Activated CD8-positive, alpha-beta T cell treated with anti-CD3 and anti-CD28 coated beads for 36 hours (primary cell): Measurements from ENCODE around the gene RPL13A. TPM values are rescaled to one million over a fixed set of nuclear protein-coding genes. Genes with fewer than 3 reads are reported as not detected.
A peak's percentile ranks its signal among the peaks of the same experiment; 100 is the strongest.

ENCODE experiments used
- ATAC-seq: fragments of 200-7000 bp; cut with Tn5 transposase; one replicate; pipeline ENCODE4 v1.10.0; 2021; ENCODE audit warnings: mild to moderate bottlenecking, moderate library complexity
- CTCF ChIA-PET: fragments of 350-600 bp; sonication (Branson Sonifier 250); formaldehyde crosslinking; loops from one replicate; lab custom pipeline; 2021; ENCODE audit warnings: antibody characterized with exemption; lab: Charles Lee
- POLR2A ChIA-PET: fragments of 350-600 bp; sonication (Branson Sonifier 250); formaldehyde crosslinking; loops from one replicate; lab custom pipeline; 2021; ENCODE audit warnings: antibody characterized with exemption; lab: Charles Lee
- DNase-seq: peaks from one replicate; pipeline ENCODE4 v3.0.0-alpha.2; 2020
- H3K27ac Mint-ChIP-seq: one replicate; pipeline ENCODE4 v1.8.0; 2021; ENCODE audit warnings: mild to moderate bottlenecking, mixed read lengths
- H3K27me3 Mint-ChIP-seq: one replicate; pipeline ENCODE4 v1.8.0; 2021; ENCODE audit warnings: mixed read lengths
- H3K36me3 Mint-ChIP-seq: one replicate; pipeline ENCODE4 v1.8.0; 2021; ENCODE audit warnings: low read depth, mixed read lengths
- H3K4me1 Mint-ChIP-seq: one replicate; pipeline ENCODE4 v1.8.0; 2021; ENCODE audit warnings: low read depth, mixed read lengths
- H3K4me3 Mint-ChIP-seq: one replicate; pipeline ENCODE4 v1.8.0; 2021; ENCODE audit warnings: mild to moderate bottlenecking, moderate library complexity, mixed read lengths
- H3K9me3 Mint-ChIP-seq: one replicate; pipeline ENCODE4 v1.8.0; 2021; ENCODE audit warnings: mixed read lengths
- CTCF ChIP-seq: fragments of 200-600 bp; IDR thresholded peaks from one replicate; pipeline ENCODE4 v1.8.0; 2022; ENCODE audit warnings: antibody characterized with exemption, mild to moderate bottlenecking
- intact Hi-C: fragments of 100-400 bp; cut with micrococcal nuclease; formaldehyde crosslinking; loops from one replicate; pipeline ENCODE4 v1.10.0; 2022
- total RNA-seq, 2 experiments: library from RNA; stranded (reverse); gene quantifications; one replicate each; pipeline ENCODE4 v1.2.3, GENCODE V29; 2021

The RPL13A gene
- total RNA-seq = 1,000 to 10,000 TPM; 4,285 to 4,329 TPM

DNA sequence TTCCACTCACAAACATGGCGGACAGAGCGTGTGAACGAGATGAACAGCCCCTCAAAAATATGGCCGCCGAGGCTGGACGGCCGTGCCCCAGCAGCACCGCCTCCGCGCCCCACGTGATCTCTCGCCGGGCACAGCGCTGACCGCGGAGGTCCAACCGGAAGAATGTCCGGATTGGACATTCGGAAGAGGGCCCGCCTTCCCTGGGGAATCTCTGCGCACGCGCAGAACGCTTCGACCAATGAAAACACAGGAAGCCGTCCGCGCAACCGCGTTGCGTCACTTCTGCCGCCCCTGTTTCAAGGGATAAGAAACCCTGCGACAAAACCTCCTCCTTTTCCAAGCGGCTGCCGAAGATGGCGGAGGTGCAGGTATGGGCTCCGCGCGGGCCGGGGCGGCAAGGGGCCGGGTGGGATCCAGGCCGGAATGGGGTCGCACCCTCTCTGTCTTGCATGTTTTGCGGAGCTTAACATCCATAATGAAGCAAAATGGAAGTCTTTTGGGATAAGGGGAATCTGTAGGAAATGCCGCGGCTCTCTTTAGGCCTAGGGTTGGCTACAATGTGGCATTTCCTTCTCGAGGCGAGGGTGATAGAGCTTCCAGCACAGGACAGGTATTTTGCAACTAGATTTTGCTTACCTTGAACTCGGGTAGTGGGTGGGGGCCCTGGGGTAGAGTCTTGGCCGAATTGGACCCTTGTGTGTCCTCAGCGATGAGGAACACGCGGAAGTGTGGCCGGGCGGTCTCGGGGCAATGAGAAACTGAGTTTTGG is at the start of gene RPL13A:
TSS of gene RPL13A (plus strand) at position 332 of the 769 bp plus-strand sequence. CDS start at position 354, 22 bp downstream.
- CTCF ChIA-PET = interaction anchor here (1.4 to 2.6 kb wide), 4 partner anchors 9 to 83 kb away, joined by 3 to 8 read pairs (median 6); partner anchors contain the start of gene RPS11
- Mint-ChIP-seq H3K27me3 (no peaks in the 10 kb centered on the region), H3K9me3 (no peaks in the 10 kb centered on the region), H3K4me3 (peak within 1 kb of the TSS; percentile 100), H3K4me1 (peaks cover 31% of the 10 kb centered on the region), H3K27ac (peak within 1 kb of the TSS; percentile 99), H3K36me3 (peaks cover 71% of the 10 kb centered on the region)
- peak; percentile 100 for DNase-seq
- intact Hi-C loops = no loop called here
- POLR2A ChIA-PET = interaction anchor here (0.6 to 4.6 kb wide), 27 partner anchors 10 to 501 kb away, joined by 3 to 76 read pairs (median 5); partner anchors contain the start of genes CD37, FLT3LG, GFY and NOSIP
- no peak for TF ChIP-seq CTCF
- peak; percentile 93 for ATAC-seq

- H3K27ac Mint-ChIP-seq = no peak overlapping the region
- peaks cover 87% of the 10 kb centered on the region for H3K27me3 Mint-ChIP-seq
- peaks cover 27% of the 10 kb centered on the region for H3K4me1 Mint-ChIP-seq
- H3K9me3 Mint-ChIP-seq = no peaks in the 10 kb centered on the region
- ATAC-seq (no peak), DNase-seq (no peak)
- no peaks in the 10 kb centered on the region for H3K36me3 Mint-ChIP-seq
- CTCF ChIA-PET = no interaction called here
- no peak overlapping the region for H3K4me3 Mint-ChIP-seq
- TF ChIP-seq CTCF = no peak
- intact Hi-C loops = no loop called here
- POLR2A ChIA-PET = no interaction called here
These were observed 49.1 kb upstream of the RPL13A start for GRCh38 chr19:49438261-49438660.

DNA sequence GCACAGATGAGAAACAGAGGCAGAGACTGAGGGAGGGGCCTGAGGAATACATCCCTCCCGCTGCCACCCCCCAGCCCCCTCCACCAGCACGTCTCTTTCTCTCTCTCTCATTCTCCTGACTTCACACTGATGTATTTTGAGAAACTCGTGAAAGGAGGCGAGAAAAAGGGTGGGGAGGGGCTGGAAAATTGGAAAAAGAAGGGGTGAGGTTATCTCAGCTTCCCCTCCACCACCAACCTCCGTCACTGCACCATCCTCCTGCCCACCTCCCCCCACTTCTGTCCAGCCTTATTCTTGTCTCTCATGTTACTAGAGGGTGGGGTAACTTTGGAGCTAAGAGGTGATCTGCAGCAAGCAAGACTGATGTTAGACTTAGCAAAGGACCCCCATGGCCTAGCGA is 47.6 kb upstream of the RPL13A start:
- peaks cover 29% of the 10 kb centered on the region for H3K4me1 Mint-ChIP-seq
- H3K27ac Mint-ChIP-seq = no peak overlapping the region
- ATAC-seq = no peak
- DNase-seq = no peak
- H3K4me3 Mint-ChIP-seq = no peak overlapping the region
- H3K9me3 Mint-ChIP-seq = no peaks in the 10 kb centered on the region
- no peak for TF ChIP-seq CTCF
- ChIA-PET POLR2A (interaction anchor here (0.7 to 1.5 kb wide), 4 partner anchors 10 to 50 kb away, joined by 3 to 4 read pairs (median 3); partner anchors contain the start of gene PIH1D1), CTCF (interaction anchor here (1.0 kb wide), 2 partner anchors 10 to 49 kb away, joined by 4 to 6 read pairs; no protein-coding TSS in a partner anchor)
- H3K36me3 Mint-ChIP-seq = no peaks in the 10 kb centered on the region
- peaks cover 73% of the 10 kb centered on the region for H3K27me3 Mint-ChIP-seq
- intact Hi-C loops = loop anchor here (5.0 to 10.0 kb wide), 2 partner anchors 48 to 175 kb away; no protein-coding TSS in a partner anchor

DNA sequence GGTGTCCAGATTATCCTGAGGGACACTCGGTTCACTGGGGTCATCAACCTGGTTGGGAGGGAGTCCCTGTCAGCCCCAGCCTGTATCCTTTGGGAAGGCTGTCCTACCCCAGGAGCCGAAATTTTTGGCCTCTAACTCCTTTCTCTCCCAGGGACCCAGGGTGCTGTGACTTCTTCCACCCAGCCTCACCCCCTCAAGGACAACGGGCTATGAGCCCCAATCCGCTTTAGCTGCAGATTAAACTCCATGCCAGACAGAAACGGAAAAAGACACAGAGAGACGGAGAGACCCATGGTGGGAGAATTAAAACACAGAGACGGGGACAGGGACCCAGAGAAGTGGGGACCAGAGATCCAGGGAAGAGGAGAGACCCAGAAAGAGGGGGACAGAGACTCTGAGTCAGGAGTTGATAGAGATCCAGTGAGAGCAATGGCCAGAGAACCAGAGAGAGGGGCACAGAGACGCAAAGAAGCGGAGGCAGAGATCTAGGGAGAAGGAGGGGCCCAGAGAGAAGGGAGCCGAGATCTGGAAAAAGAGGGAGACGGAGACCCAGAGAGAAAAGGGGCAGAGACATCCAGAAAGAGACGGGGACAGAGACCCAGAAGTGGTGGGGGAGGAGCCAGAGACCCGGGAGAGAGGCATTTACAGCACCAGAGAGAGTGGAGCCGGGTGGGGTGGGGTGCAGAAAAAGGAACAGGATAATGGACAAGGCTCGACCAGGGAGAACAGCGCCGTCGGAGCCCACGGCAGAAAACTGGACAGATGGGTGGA is 46.8 kb upstream of the RPL13A start:
- DNase-seq = no peak
- CTCF ChIA-PET = interaction anchor here (1.0 kb wide), 1 partner anchor 11 kb away, joined by 4 read pairs; no protein-coding TSS in a partner anchor
- intact Hi-C loops = loop anchor here (5.0 to 10.0 kb wide), 2 partner anchors 48 to 176 kb away; no protein-coding TSS in a partner anchor
- no peak for TF ChIP-seq CTCF
- Mint-ChIP-seq H3K4me1 (peaks cover 34% of the 10 kb centered on the region), H3K36me3 (no peaks in the 10 kb centered on the region), H3K9me3 (no peaks in the 10 kb centered on the region), H3K27ac (no peak overlapping the region), H3K4me3 (no peak overlapping the region), H3K27me3 (peaks cover 65% of the 10 kb centered on the region)
- no peak for ATAC-seq
- POLR2A ChIA-PET = interaction anchor here (1.0 to 1.5 kb wide), 3 partner anchors 11 to 51 kb away, joined by 3 to 4 read pairs (median 3); partner anchors contain the start of gene PIH1D1
